ACC112 (cell line): Measurements from ENCODE around the gene SNRNP27.

Source experiments
- H2AFZ ChIP-seq: fragments of 200-600 bp; sonication (generic); one replicate; pipeline ENCODE4 v1.6.0; 2017; ENCODE audit warnings: antibody characterized with exemption, low read length; ENCODE audit not compliant: unreplicated experiment
- H3K27ac ChIP-seq: fragments of 200-600 bp; sonication (generic); 2 replicates; pipeline ENCODE4 v1.5.1; 2014; ENCODE audit warnings: low read depth, mild to moderate bottlenecking, antibody characterized with exemption, low read length, moderate library complexity
- H3K27me3 ChIP-seq: fragments of 200-600 bp; sonication (generic); 2 replicates; pipeline ENCODE4 v1.6.1; 2014; ENCODE audit warnings: mild to moderate bottlenecking, antibody characterized with exemption, low read length, moderate library complexity, mixed read lengths; ENCODE audit not compliant: insufficient read depth
- H3K36me3 ChIP-seq: fragments of 200-600 bp; sonication (generic); 2 replicates; pipeline ENCODE4 v1.6.1; 2016; ENCODE audit warnings: mild to moderate bottlenecking, antibody characterized with exemption, low read length, moderate library complexity, mixed read lengths; ENCODE audit not compliant: insufficient read depth
- H3K4me1 ChIP-seq: fragments of 200-600 bp; sonication (generic); one replicate; pipeline ENCODE4 v1.6.1; 2016; ENCODE audit warnings: low read length, mixed read lengths; ENCODE audit not compliant: insufficient read depth, unreplicated experiment, control insufficient read depth
- H3K4me3 ChIP-seq: fragments of 200-600 bp; sonication (generic); 2 replicates; pipeline ENCODE4 v1.5.1; 2014; ENCODE audit warnings: mild to moderate bottlenecking, low read depth, low read length
- H3K79me2 ChIP-seq: fragments of 200-600 bp; sonication (generic); one replicate; pipeline ENCODE4 v1.6.0; 2016; ENCODE audit warnings: low read length; ENCODE audit not compliant: control insufficient read depth, unreplicated experiment, insufficient read depth

SNRNP27 gene

DNA sequence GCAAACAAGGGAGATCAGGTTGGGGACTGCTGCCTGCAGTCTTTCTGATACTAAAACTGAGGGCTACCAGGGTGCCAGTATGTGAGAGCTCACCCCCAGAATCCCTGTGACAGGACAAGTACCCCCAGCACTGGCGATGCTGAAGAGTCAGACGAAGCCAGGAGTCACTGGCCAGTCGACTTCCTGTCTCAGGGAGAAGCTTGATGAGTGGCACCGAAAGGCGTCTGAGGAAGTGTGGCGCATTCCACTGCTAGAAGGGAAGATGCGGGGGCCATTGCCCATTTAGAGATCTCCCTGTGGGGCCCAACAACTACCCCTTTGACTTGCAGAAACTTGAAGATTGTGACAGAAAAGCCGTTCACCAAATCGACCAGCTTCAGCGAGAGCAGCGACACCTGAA, 43.1 kb downstream of the SNRNP27 start:
- no peak overlapping the region for H3K4me3 ChIP-seq
- peaks cover 27% of the 10 kb centered on the region for H3K4me1 ChIP-seq
- no peaks in the 10 kb centered on the region for H3K79me2 ChIP-seq
- no peak overlapping the region for H3K27ac ChIP-seq
- no peak overlapping the region for H2AFZ ChIP-seq
- H3K27me3 ChIP-seq = no peaks in the 10 kb centered on the region
- peaks cover 20% of the 10 kb centered on the region; the same call in 1 of the 2 replicates for H3K36me3 ChIP-seq

DNA sequence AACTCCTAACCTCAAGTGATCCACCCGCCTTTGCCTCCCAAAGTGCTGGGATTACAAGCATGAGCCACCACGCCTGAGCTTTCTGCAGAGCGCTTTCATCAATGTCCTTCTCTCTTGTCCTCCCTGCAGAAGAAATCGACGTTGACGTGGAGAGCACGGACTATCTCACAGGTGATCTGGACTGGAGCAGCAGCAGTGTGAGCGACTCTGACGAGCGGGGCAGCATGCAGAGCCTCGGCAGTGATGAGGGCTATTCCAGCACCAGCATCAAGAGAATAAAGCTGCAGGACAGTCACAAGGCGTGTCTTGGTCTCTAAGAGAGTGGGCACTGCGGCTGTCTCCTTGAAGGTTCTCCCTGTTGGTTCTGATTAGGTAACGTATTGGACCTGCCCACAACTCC, 44.2 kb downstream of the SNRNP27 start:
- Histone ChIP-seq H3K27ac (no peak overlapping the region), H3K36me3 (peaks cover 20% of the 10 kb centered on the region; the same call in 1 of the 2 replicates), H3K4me1 (peaks cover 20% of the 10 kb centered on the region)

DNA sequence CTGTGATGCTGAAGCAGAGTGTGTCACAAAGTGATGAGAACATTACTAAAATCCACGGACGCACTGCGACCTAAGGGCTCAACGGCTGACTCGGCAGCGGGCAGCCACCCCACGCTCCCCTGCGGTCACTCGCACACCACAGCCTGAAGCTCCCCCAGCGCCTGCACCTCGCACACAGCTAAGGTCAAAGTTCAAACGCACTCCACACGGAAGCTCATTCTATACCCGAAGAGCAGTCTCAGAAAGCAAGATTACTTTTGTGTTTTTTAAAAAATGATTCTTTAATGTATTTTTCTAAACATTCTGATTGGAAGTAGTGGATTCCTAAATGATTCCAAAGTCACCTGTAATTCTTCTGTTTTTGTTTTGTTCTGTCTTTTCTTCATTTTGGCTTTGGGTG, 46.0 kb downstream of the SNRNP27 start:
- Histone ChIP-seq H3K27me3 (no peaks in the 10 kb centered on the region), H3K4me3 (no peak overlapping the region), H2AFZ (no peak overlapping the region), H3K27ac (no peak overlapping the region), H3K4me1 (peaks cover 7% of the 10 kb centered on the region), H3K36me3 (peaks cover 20% of the 10 kb centered on the region; the same call in 1 of the 2 replicates), H3K79me2 (no peaks in the 10 kb centered on the region)

More for the DNA sequence above, 44.2 kb downstream of the SNRNP27 start:
- Histone ChIP-seq H3K79me2 (no peaks in the 10 kb centered on the region), H3K4me3 (no peak overlapping the region), H3K27me3 (no peaks in the 10 kb centered on the region), H2AFZ (no peak overlapping the region)

DNA sequence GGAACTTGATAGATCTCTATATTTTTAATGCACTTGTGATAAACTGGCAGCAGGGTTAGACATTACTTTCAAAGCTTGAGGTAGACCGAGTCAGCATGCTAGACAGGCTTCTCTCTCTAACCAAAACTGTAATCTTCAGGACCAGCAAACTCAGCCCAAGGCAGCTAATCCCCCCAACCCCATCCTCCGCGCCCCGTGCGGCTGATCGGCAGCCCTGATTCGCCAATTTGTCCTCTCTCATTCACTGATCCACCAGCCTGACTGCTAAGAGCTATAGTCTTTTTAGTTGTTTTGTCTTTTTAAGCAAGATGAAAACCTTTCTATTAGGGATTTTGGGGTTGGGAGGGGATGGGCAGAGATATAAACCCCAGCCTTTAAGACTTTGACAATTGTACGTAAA, 46.9 kb downstream of the SNRNP27 start:
- H3K27me3 ChIP-seq = no peaks in the 10 kb centered on the region
- no peak overlapping the region for H2AFZ ChIP-seq
- H3K36me3 ChIP-seq = peaks cover 15% of the 10 kb centered on the region; the same call in 1 of the 2 replicates
- H3K27ac ChIP-seq = no peak overlapping the region
- no peak overlapping the region for H3K4me3 ChIP-seq
- H3K4me1 ChIP-seq = peaks cover 4% of the 10 kb centered on the region
- no peaks in the 10 kb centered on the region for H3K79me2 ChIP-seq

DNA sequence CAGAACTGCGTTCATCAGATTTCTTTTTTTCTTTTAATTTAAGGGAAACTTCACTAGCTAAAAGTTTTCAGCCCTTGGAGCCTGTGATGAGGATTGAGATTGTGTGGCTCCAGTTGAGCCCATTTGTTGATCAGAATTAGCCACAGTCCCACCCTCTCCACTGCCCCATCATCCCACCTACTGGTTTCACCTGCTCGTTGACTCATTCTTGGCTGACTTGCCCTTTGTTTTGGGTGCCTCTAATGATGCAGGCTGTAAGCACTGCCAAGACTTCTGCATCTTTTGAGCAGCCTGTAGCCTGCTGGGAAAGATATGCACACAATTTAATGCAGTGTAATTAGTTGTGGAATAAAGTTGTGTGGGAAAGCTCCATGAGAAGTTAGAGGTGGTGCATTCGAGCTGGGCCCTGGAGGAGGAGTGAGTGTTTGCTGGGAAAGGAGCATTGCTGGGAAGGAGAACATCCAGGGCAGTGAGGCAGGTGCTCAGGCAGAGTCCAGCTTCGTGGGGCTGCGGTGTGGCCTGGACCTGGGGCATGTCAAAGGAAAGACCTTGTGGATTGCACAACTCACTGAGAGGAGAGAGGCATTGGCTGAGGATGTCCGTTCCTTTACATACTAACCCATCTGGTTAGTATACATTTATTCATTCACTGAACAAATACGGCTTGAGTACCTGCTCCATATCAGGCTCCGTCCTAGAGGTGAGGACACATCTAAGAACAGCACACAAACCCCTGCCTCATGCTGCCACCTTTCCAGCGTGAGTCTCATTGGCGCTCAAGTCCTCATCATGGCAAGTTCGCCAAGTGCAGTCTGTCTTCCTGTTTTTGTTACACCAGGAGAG, 49.5 kb downstream of the SNRNP27 start:
- H3K79me2 ChIP-seq = no peaks in the 10 kb centered on the region
- H3K4me1 ChIP-seq = peaks cover 17% of the 10 kb centered on the region
- H3K27ac ChIP-seq = no peak overlapping the region
- H3K36me3 ChIP-seq = peaks cover 7% of the 10 kb centered on the region; the same call in 1 of the 2 replicates
- H3K4me3 ChIP-seq = no peak overlapping the region
- no peaks in the 10 kb centered on the region for H3K27me3 ChIP-seq
- H2AFZ ChIP-seq = no peak overlapping the region

DNA sequence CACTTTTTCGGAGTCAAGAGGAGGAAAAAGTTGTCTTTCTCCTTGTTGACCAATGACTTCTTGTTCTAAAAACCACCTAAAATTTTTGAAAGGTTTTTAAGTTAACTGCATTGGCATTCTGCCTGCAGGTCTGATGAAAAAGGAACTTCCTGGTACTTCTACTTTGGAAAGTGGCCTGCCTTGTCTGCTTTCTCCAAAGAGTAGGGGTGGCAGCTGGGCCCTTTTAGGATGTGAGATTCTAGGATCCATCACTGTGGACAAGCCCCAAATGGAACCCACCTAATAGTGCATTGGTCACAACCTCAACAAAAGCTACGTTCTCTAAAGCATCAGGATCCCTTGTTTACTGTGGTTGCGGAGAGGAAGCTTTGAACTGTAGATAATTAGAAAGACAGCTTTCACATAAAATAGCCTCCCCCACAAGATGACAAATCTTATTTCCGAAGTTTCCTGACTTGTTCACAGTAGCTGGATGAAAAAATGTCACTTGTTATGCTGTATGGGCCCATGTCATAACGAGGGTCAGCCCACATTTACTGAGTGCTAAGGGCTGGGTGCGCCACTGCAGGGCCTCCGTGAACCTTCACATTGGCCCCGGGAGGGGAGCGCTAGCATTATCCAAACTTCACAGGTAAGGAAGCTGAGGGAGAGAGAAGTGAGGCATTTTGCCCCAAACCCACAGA, 50.2 kb downstream of the SNRNP27 start:
- peaks cover 17% of the 10 kb centered on the region for H3K4me1 ChIP-seq
- H3K36me3 ChIP-seq = peaks cover 6% of the 10 kb centered on the region; the same call in 1 of the 2 replicates
- no peaks in the 10 kb centered on the region for H3K27me3 ChIP-seq
- no peak overlapping the region for H3K27ac ChIP-seq
- no peak overlapping the region for H2AFZ ChIP-seq
- H3K79me2 ChIP-seq = no peaks in the 10 kb centered on the region
- H3K4me3 ChIP-seq = no peak overlapping the region

DNA sequence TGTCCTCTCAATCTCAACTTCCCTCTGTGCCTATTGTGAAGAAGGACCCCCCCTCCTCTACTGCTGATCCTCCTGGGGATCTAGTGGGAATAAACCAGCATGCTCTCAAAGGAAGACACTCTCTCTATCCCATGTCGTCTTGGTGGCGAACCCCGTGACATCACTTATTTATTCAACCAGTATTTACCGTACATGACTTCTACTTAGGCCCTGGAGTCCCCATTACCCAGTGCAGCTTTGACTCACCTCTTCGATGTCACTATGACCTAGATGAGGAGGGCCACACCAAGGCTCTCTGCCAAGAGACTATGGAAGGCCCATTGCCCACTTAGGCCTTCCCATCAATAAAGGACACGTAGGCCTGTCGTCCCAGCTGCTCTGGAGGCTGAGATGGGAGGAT, 51.0 kb downstream of the SNRNP27 start:
- Histone ChIP-seq H3K4me3 (no peak overlapping the region), H3K27ac (no peak overlapping the region), H3K27me3 (no peaks in the 10 kb centered on the region), H3K79me2 (no peaks in the 10 kb centered on the region), H3K4me1 (peaks cover 17% of the 10 kb centered on the region), H3K36me3 (peaks cover under 1% of the 10 kb centered on the region; the same call in 1 of the 2 replicates), H2AFZ (no peak overlapping the region)

DNA sequence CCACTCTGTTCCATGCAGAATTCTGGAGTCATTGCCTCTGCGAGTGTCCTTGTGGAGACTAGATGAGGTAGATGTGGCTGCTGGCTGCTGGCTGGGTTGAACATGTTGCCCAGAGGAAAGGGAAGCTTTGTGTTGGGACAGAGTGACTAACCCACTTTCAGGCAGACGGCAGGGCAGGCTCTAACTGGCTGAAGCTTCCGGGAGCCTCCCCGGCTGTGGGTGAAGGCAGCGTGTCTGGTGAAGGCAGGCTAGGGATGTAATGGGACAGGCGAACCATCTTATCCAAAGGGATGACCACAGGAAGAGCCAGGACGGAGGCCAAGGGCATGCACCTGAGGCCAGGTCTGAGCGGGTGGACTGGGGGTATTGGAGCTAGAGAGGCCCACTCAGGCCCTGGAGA, 51.7 kb downstream of the SNRNP27 start:
- Histone ChIP-seq H2AFZ (no peak overlapping the region), H3K27ac (peak overlapping the region; percentile 61; the same call in 1 of the 2 replicates), H3K4me1 (peaks cover 17% of the 10 kb centered on the region), H3K27me3 (no peaks in the 10 kb centered on the region), H3K4me3 (no peak overlapping the region), H3K79me2 (no peaks in the 10 kb centered on the region), H3K36me3 (no peaks in the 10 kb centered on the region)

DNA sequence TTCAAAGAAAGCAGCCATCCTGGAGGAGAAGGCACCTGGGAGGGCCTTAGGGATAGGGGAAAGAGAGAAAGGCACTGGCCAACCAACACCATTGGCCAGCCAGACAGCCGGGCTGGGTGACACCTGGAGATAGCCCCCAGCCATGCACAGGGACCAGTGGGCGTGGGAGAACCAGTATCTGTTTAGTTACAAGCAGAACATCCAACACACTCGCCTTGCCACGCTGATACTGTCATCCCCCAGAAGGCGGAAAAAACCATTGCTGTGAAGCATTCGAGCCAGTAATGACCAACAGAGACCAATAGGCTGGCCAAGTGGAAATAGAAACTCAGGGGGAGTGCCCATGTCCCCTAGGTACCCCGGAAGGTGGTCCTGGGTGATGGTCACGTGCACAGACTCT, 52.2 kb downstream of the SNRNP27 start:
- peaks cover 17% of the 10 kb centered on the region for H3K4me1 ChIP-seq
- H3K27ac ChIP-seq = peak overlapping the region; percentile 61; the same call in 1 of the 2 replicates

DNA sequence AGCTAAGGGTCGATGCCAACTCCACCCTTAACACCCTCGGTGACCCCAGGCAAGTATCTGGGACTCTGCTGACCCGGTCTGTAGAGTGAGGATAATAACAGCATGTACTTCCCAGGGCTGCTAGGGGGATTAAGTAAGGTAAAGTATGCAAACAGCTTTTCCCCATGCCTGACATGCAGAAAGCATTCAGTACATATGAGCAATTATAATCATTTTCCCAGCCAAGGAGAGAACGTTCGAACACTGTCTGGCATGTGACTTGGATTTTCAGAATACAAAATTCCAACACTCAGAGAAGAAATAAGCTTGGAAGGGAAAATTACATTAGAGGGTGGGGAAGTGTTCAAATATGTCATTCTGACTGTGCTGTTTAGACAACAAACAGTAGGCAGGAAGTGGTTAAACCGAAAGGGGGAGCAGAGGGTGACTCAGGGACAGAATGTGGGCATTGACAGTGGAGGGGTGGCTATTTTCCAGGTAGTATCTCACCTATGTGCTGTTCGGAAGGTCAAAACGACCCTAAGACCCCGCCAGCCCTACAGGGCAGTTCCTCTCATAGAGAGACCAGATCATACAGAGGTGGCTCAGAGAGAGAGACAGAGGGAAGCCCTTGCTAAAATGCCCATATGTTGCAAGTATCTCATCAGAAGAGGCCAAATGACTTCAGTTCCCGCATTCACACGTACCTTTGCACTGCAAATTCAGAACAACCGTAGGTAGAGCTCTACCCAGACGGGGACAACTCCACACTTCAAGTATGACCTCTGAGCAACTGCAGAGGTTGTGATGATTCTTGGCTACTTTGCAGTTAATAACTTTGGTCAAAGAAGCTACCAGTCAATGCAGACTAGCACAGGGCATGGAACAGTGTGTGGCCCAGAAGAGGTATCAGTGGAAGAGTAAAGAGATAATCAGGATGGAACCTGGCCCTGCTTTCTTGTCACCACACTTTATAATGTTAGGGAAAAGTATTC, 52.9 kb downstream of the SNRNP27 start:
- Histone ChIP-seq H3K27ac (peak overlapping the region; percentile 61; the same call in 1 of the 2 replicates), H3K27me3 (no peaks in the 10 kb centered on the region), H3K36me3 (no peaks in the 10 kb centered on the region), H2AFZ (no peak overlapping the region), H3K79me2 (no peaks in the 10 kb centered on the region), H3K4me3 (peak overlapping the region; percentile 32; the same call in 1 of the 2 replicates), H3K4me1 (peaks cover 17% of the 10 kb centered on the region)

More for the DNA sequence above, 52.2 kb downstream of the SNRNP27 start:
- no peaks in the 10 kb centered on the region for H3K27me3 ChIP-seq
- peak overlapping the region; percentile 32; the same call in 1 of the 2 replicates for H3K4me3 ChIP-seq
- H3K36me3 ChIP-seq = no peaks in the 10 kb centered on the region
- H3K79me2 ChIP-seq = no peaks in the 10 kb centered on the region
- no peak overlapping the region for H2AFZ ChIP-seq
